ENCODE data around the gene TEDC2.
"Not testable (repeated sequence)": the region's sequence is repeated elsewhere in the genome, so short reads cannot be mapped to it uniquely, and the experiment has no call there.

TEDC2 gene

DNA sequence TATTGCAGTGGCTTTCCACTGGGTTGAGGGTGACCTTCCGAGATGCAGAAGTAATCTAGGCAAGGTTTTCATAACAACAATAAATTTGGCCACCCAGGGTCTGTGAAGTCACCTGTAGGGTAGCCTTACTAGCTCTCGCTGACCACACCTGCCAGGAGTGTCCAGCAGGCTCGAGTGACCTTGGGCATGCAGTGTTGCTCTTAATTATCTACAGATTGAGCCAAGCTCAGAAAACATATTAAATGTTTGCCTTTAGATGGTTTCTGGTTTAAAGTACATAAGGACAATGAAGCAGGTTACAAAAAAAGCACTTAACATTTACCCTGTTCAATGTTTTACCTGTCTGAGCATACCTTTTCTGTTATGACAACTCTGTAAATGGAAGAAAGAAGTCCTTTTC is 16.8 kb downstream of the TEDC2 start:
- DNase-seq (ENCODE audit: low spot score), result no peak

GRCh38 chr16:2477327-2477726 is 17.4 kb downstream of the TEDC2 start:
- DNase-seq (ENCODE audit: low spot score), result no peak

DNA sequence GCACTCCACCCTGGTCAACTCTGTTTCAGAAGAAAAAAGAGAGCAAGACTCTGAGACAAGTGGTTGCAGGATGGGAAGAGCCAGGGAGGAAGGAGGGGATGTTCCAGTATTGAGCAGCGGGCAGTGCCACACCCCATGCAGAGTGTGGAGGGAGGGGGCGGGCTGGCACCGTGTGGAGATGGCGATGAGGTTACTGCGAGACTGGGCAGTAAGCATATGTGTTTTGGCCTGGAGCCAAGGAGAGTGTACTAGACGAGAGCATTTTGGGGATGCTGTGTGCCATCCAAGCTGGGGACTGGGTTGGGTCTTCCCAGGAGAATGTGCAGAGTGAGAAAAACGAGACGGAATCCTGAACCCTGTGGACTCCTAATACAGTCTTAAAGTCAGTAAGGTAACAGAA is 18.4 kb downstream of the TEDC2 start:
- no peak for DNase-seq (ENCODE audit: low spot score)

DNA sequence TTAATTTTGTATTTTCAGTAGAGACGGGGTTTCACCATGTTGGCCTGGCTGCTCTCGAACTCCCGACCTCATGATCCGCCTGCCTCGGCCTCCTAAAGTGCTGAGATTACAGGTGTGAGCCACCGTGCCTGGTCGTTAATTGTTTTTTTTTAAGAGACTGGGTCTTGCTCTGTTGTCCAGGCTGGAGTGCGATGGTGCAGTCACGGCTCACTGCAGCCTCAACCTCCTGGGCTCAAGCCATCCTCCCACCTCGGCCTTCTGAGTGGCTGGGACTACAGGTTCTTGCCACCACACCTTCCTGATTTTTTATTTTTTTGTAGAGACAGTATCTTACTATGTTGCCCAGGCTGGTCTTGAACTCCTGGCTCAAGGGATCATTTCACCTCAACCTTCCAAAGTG is 20.1 kb downstream of the TEDC2 start:
- not testable (repeated sequence) for DNase-seq (ENCODE audit: low spot score)

GRCh38 chr16:2480948-2481347 is 21.0 kb downstream of the TEDC2 start:
- no peak for DNase-seq (ENCODE audit: low spot score)

- no peak for DNase-seq (ENCODE audit: low spot score)
These were observed 21.8 kb downstream of the TEDC2 start for GRCh38 chr16:2481676-2482075.

GRCh38 chr16:2482249-2482648 is 22.3 kb downstream of the TEDC2 start:
- DNase-seq (ENCODE audit: low spot score), result no peak

GRCh38 chr16:2482708-2483534 is 23.0 kb downstream of the TEDC2 start:
- DNase-seq (ENCODE audit: low spot score), result peak; percentile 87

GRCh38 chr16:2483939-2484897 is 24.3 kb downstream of the TEDC2 start:
- DNase-seq (ENCODE audit: low spot score), result no peak

DNA sequence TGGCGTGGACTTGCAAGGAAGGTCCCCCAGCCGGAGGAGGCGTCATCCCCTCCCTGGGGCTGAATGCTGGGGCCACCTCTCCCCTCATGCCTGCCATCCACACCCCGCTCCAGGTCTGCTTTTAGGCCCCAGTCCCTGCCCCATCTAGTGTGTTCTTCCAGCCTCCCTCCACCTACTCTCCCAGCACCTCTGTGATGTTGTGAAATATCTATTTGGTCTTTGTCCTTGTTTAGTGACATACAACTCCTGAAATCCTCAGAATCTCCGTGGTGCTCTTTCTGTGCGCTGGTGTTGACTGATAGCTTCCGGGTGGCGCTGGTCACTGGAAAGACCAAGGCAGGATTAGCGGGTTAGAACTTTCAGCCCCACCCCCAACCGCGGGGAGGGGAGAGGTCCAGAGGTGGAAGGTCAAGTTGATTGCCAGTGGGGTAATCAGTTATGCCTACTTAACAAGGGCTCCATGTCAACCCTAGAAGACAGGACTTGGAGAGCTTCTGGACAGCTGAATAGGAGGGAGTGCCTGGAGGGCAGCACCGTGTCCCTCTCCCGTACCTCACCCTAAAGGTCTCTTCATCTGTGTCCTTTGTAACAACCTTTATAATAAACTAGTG is 25.1 kb downstream of the TEDC2 start:
- DNase-seq (ENCODE audit: low spot score), result no peak

DNA sequence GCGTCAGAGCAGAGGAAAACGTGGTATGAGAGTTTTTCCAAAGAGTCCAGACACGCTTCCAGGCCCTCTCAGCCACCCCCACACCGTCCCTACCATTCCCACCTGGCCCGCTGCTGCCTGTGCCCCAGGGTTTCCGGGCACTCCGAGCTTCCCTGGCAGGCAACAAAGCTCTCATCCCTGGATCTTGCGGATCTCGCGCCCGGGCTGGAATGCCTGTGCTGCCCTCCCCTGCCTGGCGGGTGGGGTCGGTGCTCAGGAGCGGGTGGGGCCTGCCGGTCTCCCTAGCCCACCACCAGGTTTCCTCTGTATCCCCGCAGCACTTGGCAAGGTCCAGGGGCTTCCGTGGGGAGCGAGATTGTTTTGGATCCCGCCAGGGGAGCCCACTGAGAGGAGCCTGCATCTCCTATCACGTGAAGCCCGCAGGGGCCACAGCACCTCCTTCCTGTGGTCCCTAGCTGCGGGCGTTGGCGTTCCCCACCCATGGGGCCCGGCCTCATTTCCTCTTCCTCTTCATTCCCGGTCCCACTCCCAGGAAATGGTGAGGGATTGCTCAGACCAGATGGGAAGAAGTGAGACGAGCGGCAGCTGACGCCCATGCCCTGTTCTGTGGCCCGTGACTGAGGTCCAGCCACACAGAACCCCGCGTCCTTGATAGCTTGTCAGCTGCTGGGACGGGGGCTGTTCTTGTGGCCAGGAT is 26.1 kb downstream of the TEDC2 start:
- no peak for DNase-seq (ENCODE audit: low spot score)

DNA sequence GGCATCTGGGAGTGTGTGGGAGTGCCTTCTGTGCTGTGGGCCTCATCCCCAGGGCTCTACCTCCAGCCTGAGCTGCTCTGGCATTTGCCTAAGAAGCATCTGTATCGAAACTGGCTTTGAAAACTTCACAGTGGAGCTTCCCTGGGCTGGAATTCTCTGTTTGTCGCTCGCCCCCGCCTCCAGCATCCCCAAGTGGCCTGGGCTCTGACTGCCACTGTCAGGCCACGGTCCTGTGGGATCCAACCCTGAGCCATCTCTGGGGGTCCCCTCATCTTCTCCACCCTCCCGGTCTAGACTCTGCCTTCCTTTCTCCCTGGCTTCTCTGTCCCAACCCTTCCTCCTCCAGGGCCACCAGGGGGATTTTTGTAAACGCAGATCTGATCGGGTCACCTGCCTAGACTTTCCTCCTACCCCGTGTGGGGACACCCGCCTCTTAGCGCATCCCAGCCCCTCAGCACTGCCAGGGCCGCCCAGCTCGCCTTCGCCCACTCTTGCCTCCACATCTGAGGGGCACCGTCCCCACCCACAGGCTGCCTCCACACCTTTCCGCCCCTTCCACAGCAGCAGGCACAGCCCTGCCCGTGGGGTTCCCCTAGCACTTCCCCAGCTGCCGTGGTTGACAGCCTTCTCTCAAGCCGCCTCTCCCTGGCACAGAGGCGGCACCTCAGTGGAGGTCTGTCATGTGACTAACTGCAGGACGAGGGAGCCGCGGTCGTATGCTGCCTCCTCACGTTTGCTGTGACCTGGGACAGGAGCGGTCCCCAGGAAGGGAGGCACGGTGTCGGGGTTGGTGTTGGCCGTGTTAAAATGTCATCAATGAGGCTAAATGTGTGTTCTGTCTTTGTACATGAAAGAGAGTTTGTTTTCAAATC is 27.0 kb downstream of the TEDC2 start:
- DNase-seq (ENCODE audit: low spot score), result no peak

- no peak for DNase-seq (ENCODE audit: low spot score)
These were observed 27.6 kb downstream of the TEDC2 start for GRCh38 chr16:2487517-2487842.

GRCh38 chr16:2487903-2488531 is 28.1 kb downstream of the TEDC2 start:
- DNase-seq (ENCODE audit: low spot score), result no peak

DNA sequence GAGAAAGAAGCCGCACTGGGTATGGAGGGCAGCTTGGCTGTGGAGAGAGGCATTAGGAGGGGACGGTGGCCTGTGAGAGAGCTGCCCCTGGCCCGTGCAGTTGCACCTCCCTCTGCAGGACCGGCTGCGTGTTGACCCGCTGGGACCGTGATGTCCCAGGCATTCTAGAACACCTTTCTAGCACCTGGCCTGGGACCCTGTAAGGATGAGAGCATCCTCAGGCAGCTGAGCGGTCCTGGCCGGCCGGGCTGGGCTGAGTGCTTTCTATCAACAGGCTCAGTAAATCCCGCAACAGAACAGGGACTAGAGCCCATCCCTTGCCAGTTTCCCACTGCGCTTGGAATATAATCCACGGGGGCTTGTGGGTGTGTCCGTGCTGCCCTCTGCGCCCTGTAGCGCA is 29.7 kb downstream of the TEDC2 start:
- DNase-seq (ENCODE audit: low spot score), result no peak

DNA sequence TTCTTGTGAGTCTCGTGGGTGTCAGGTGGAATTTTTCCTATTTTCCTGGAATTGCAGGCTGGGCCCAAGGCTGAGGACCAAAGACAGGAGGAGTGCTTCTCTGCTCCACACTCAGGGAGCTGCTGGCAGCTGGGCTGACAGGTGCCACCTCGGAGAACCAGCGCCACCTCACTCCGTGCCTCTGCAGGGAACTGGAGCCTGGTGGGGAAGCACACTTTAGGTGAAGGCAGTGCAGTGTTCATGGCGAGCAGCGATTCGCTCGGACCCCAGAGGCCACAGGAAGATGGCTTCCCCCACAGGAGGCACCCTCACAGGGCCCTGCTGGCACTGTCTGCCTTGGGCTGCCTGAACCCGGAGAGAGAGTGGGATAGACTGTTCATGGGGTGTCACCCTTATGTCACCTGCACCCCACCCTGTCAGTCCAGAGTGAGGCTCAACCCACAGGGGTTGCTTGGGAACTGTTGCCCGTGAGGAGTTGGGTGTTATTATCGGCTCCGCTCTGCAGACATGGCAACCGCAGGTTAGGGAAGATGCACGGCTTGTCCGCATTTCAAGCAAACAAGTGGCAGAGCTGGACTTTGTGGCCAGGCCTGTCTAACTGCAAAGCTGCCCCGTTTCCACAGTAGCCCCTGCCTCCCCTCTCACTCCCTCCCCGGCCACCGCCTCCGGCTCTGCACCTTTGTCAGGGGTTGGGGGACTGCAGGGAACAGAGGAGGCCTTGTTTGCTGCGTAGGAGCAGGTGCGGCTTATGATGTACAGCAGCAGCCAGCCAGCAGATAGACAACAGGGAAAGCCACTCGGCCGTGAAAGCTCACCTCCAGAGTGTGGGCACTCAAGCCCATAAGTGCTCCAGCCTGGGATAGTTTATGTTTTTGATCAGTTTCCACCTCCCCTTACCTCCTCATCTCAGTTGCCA is 30.5 kb downstream of the TEDC2 start:
- no peak for DNase-seq (ENCODE audit: low spot score)

GRCh38 chr16:2492292-2492691 is 32.4 kb downstream of the TEDC2 start:
- DNase-seq (ENCODE audit: low spot score), result no peak

DNA sequence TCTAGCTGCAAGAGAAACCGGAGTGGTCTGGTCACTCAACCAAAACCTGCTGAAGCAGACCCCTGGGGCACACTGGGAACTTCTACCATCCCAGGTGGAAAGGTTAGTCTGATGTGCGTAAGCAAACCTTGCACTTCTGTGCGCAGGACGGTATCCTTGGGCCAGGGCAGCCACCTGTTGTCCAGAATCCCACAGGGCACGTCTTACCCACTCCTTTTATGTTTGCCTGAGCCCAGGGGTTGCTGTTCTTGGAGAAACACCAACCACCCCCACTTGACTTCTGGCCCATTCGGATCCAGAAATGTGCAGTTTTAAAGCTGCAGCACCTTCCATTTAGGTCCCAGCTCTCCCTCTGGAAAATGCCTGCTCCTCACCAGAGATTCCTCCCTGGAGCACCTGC is 33.7 kb downstream of the TEDC2 start:
- no peak for DNase-seq (ENCODE audit: low spot score)

DNA sequence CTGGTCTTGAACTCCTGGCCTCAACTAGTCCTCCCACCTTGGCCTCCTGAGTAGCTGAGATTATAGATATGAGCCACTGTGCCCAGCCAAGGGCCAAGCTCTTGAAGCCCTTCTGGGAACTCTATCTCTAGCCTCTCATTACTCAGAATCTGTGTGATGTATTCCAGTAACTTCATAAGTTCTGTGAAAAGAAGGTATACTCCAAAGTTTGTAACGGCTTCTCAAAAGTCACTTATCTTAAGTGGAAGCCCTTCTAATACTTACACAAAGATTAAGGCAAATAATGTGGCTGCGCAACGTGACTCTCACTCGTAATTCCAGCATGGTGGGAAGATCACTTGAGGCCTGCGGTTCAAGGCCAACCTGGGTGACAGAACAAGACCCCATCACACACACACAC is 34.7 kb downstream of the TEDC2 start:
- no peak for DNase-seq (ENCODE audit: low spot score)

DNA sequence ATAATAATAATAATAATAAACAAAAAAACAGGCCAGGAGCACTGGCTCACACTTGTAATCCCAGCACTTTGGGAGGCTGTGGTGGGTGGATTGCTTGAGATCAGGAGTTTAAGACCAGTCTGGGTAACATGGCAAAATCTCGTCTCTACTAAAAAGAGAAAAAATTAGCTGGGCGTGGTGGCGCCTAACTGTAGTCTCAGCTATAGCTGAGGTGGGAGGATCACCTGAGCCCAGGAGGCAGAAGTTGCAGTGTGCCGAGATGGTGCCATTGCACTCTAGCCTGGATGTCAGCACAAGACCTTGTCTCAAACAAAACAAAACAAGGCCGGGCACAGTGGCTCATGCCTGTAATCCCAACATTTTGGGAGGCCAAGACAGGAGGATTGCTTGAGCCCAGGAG is 35.1 kb downstream of the TEDC2 start:
- DNase-seq (ENCODE audit: low spot score), result no peak
